Measurements from ENCODE around the gene SRPK3. TPM values are rescaled to one million over a fixed set of nuclear protein-coding genes. Genes with fewer than 3 reads are reported as not detected.

The SRPK3 gene
- total RNA-seq, 1 experiment from 2014 or later, result 1.6 TPM

DNA sequence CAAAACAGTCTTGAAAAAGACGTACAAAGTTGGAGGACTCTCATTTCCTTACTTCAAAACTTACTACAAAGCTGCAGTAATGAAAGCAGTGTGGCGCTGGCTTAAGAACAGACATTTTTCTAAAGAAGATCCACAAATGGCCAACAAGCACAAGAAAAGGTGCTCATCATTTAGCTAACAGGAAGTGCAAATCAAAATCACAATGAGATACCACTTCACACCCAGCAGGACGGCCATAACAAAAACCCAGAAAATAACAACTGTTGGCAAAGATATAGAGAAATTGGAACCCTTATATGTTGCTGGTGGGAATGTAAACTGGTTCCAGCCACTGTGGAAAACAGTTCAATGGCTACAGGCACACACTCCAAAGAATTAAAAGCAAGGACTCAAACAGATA, 46.2 kb downstream of the SRPK3 start:
- no peak for TF ChIP-seq SIN3A (IDR thresholded peaks at IDR 0.05; ENCODE audit: borderline replicate concordance, insufficient read depth, low read depth, low read length)
- TF ChIP-seq, protein P1, sequence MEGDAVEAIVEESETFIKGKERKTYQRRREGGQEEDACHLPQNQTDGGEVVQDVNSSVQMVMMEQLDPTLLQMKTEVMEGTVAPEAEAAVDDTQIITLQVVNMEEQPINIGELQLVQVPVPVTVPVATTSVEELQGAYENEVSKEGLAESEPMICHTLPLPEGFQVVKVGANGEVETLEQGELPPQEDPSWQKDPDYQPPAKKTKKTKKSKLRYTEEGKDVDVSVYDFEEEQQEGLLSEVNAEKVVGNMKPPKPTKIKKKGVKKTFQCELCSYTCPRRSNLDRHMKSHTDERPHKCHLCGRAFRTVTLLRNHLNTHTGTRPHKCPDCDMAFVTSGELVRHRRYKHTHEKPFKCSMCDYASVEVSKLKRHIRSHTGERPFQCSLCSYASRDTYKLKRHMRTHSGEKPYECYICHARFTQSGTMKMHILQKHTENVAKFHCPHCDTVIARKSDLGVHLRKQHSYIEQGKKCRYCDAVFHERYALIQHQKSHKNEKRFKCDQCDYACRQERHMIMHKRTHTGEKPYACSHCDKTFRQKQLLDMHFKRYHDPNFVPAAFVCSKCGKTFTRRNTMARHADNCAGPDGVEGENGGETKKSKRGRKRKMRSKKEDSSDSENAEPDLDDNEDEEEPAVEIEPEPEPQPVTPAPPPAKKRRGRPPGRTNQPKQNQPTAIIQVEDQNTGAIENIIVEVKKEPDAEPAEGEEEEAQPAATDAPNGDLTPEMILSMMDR (IDR thresholded peaks at IDR 0.05), result no peak
- no peak for TF ChIP-seq TCF7L2 (IDR thresholded peaks at IDR 0.05; ENCODE audit: low read depth, low read length)
- no peak for TF ChIP-seq POLR2AphosphoS5 (IDR thresholded peaks at IDR 0.05; ENCODE audit: low read depth, low read length)
- TF ChIP-seq, protein P2, sequence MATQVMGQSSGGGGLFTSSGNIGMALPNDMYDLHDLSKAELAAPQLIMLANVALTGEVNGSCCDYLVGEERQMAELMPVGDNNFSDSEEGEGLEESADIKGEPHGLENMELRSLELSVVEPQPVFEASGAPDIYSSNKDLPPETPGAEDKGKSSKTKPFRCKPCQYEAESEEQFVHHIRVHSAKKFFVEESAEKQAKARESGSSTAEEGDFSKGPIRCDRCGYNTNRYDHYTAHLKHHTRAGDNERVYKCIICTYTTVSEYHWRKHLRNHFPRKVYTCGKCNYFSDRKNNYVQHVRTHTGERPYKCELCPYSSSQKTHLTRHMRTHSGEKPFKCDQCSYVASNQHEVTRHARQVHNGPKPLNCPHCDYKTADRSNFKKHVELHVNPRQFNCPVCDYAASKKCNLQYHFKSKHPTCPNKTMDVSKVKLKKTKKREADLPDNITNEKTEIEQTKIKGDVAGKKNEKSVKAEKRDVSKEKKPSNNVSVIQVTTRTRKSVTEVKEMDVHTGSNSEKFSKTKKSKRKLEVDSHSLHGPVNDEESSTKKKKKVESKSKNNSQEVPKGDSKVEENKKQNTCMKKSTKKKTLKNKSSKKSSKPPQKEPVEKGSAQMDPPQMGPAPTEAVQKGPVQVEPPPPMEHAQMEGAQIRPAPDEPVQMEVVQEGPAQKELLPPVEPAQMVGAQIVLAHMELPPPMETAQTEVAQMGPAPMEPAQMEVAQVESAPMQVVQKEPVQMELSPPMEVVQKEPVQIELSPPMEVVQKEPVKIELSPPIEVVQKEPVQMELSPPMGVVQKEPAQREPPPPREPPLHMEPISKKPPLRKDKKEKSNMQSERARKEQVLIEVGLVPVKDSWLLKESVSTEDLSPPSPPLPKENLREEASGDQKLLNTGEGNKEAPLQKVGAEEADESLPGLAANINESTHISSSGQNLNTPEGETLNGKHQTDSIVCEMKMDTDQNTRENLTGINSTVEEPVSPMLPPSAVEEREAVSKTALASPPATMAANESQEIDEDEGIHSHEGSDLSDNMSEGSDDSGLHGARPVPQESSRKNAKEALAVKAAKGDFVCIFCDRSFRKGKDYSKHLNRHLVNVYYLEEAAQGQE (IDR thresholded peaks at IDR 0.05; ENCODE audit: insufficient read depth in 1 of 2, low read depth in 2 of 2, low read length in 1 of 2), result no peak
- H3K4me3 ChIP-seq (ENCODE audit: low read depth in 2 of 2, low read length in 2 of 2), result no peak overlapping the region
- H3K9me3 ChIP-seq (ENCODE audit: control insufficient read depth, insufficient read depth, low read depth, low read length), result no peaks in the 10 kb centered on the region
- H3K27ac ChIP-seq (ENCODE audit: low read length), result no peak overlapping the region
- in situ Hi-C loops (cut with HindIII; ENCODE audit: low pct_unique_long_range_greater_than_20kb, low sequenced_read_pairs) (no loop called here), intact Hi-C loops (cut with micrococcal nuclease; ENCODE audit: unreplicated experiment) (no loop called here)
- peaks cover 18% of the 10 kb centered on the region for H3K4me1 ChIP-seq (ENCODE audit: control insufficient read depth, insufficient read depth, low read length)
- H3K36me3 ChIP-seq (ENCODE audit: control insufficient read depth, insufficient read depth, low read length), result no peaks in the 10 kb centered on the region
- ChIA-PET POLR2A (no interaction called here), CTCF (interaction anchor here (0.6 kb wide), 1 partner anchor 48 kb away, joined by 9 read pairs; no protein-coding TSS in a partner anchor)
- BruUV-seq (replicated peaks), result TSS peak; percentile 61
- DNase-seq (ENCODE audit: low read depth, low spot score) (no peak), ATAC-seq (no peak)
- no peaks in the 10 kb centered on the region for H3K27me3 ChIP-seq (ENCODE audit: control insufficient read depth, insufficient read depth, low read length)

DNA sequence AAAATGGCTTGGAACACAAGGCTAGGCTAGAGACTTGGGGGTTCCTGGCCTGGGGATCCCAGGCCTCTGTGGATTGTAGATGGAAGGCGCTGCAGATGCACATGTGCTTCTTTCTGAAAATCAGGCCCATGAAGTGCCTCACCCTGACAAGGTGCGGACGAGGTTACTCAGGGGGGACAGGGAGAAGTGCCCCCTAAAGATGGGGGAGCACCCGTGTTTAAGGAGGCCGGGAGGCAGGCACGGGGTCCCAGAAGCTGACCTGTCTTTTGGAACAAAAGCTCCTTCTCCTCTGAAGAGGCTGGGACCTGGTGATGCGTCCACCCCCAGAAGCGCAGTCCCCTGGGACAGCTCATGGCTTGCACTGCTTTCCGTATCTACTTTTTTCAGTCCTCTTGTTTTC, 47.1 kb downstream of the SRPK3 start:
- Histone ChIP-seq H3K4me3 (ENCODE audit: low read depth in 2 of 2, low read length in 2 of 2) (peak overlapping the region; percentile 55 to 67), H3K27me3 (ENCODE audit: control insufficient read depth, insufficient read depth, low read length) (no peaks in the 10 kb centered on the region), H3K27ac (ENCODE audit: low read length) (peak overlapping the region; percentile 83), H3K9me3 (ENCODE audit: control insufficient read depth, insufficient read depth, low read depth, low read length) (no peaks in the 10 kb centered on the region), H3K4me1 (ENCODE audit: control insufficient read depth, insufficient read depth, low read length) (peaks cover 10% of the 10 kb centered on the region; the same call in 1 of the 2 replicates), H3K36me3 (ENCODE audit: control insufficient read depth, insufficient read depth, low read length) (no peaks in the 10 kb centered on the region)
- in situ Hi-C loops (cut with HindIII; ENCODE audit: low pct_unique_long_range_greater_than_20kb, low sequenced_read_pairs) (no loop called here), intact Hi-C loops (cut with micrococcal nuclease; ENCODE audit: unreplicated experiment) (no loop called here)
- BruUV-seq (replicated peaks), result no TSS peak
- ChIA-PET POLR2A (no interaction called here), CTCF (no interaction called here)
- ATAC-seq, result no peak
- TF ChIP-seq, protein P1 (IDR thresholded peaks at IDR 0.05), result no peak
- TF ChIP-seq TCF7L2 (IDR thresholded peaks at IDR 0.05; ENCODE audit: low read depth, low read length) (no peak), SIN3A (IDR thresholded peaks at IDR 0.05; ENCODE audit: borderline replicate concordance, insufficient read depth, low read depth, low read length) (no peak), POLR2AphosphoS5 (IDR thresholded peaks at IDR 0.05; ENCODE audit: low read depth, low read length) (no peak)
- TF ChIP-seq, protein P2 (IDR thresholded peaks at IDR 0.05; ENCODE audit: insufficient read depth in 1 of 2, low read depth in 2 of 2, low read length in 1 of 2), result no peak
- no peak for DNase-seq (ENCODE audit: low read depth, low spot score)

All from Panc1 (cell line).